ENCODE measurements around the gene PC. TPM values are rescaled to one million over a fixed set of nuclear protein-coding genes. Genes with fewer than 3 reads are reported as not detected.
A peak's percentile ranks its signal among the peaks of the same experiment; 100 is the strongest.

Gene PC
- total RNA-seq, 6 donors from 2014 or later, result 5.0 to 49.9 (median 20.9) TPM

DNA sequence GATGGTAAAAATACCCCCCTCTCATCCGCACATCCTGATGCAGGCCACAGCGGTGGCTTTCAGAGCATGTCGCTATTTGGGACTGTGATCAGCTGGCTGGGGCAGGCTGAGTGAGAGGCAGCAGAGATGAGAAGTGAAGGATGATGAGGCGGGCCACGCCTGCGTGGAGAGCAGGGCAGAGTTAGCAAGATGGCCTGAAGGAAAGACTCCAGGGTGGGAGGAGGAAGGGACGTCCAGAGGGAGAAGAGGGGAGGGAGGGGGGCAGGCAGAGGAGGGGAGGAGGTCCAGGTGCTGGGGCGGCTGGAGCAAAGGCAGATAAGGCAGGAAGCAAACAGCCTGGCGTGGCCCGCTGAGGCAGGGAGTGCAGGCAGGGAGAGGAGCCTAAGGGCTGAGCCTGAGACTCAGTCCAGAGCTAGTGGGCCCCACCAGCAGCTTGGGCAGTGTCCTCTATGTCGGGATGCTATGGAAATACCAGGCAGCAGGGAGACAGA is 72.2 kb downstream of the PC start:
- Histone ChIP-seq H3K27me3 (no peaks in the 10 kb centered on the region), H3K9me3 (no peaks in the 10 kb centered on the region), H3K36me3 (no peaks in the 10 kb centered on the region), H3K4me1 (peaks cover 8 to 15% (median 12%) of the 10 kb centered on the region in 4 donors), H3K4me3 (no peak overlapping the region), H3K27ac (no peak overlapping the region)
- ATAC-seq (ENCODE audit: low FRiP score in 2 of 2) (no peak), DNase-seq (no peak)
- TF ChIP-seq, protein P1, sequence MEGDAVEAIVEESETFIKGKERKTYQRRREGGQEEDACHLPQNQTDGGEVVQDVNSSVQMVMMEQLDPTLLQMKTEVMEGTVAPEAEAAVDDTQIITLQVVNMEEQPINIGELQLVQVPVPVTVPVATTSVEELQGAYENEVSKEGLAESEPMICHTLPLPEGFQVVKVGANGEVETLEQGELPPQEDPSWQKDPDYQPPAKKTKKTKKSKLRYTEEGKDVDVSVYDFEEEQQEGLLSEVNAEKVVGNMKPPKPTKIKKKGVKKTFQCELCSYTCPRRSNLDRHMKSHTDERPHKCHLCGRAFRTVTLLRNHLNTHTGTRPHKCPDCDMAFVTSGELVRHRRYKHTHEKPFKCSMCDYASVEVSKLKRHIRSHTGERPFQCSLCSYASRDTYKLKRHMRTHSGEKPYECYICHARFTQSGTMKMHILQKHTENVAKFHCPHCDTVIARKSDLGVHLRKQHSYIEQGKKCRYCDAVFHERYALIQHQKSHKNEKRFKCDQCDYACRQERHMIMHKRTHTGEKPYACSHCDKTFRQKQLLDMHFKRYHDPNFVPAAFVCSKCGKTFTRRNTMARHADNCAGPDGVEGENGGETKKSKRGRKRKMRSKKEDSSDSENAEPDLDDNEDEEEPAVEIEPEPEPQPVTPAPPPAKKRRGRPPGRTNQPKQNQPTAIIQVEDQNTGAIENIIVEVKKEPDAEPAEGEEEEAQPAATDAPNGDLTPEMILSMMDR (IDR thresholded peaks at IDR 0.05), result no peak
- TF ChIP-seq POLR2A (IDR thresholded peaks at IDR 0.05) (no peak), EP300 (IDR thresholded peaks at IDR 0.05) (no peak), POLR2AphosphoS5 (IDR thresholded peaks at IDR 0.05) (no peak)
- 79 to 85% methylated on average over 11 of the region's 11 CpGs for WGBS, 2 donors

DNA sequence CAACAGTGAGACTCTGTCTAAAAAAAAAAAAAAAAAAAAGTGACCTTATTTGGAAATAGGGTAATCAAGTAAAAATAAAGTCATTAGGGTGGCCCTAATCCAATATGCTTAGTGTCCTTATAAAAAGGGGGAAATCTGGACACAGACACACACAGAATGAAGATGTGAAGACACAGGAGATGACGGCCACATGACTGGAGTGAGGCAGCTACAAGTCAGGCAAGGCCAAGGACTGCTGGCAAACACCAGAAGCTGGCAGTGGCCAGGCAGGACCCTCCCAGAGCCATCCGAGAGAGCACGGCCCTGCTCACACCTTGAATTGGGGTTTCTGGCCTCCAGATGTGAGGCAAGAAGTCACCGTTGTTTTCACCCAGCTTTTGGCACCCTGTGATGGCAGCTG is 72.7 kb downstream of the PC start:
- H3K9me3 ChIP-seq, result no peaks in the 10 kb centered on the region

DNA sequence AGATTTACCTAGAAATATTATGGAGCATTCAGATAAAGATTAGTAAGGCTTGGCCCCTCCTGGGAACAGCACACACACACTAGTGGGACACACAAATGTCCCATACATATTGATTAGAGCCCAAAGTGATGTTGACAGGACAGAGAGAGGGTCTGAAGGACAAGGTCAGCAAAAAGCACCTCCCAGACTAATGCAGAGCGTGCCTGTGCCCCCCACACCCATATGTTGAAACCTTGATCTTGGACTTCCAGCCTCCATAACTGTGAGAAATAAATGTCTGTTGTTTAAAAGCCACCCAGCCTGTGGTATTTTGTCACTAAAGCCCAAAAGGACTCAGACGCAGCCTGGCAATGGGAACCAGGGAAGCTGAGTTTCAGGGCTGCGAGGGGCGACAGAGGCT is 73.7 kb downstream of the PC start:
- no peak for DNase-seq
- TF ChIP-seq, protein P1 (IDR thresholded peaks at IDR 0.05), result no peak
- no peak for TF ChIP-seq POLR2AphosphoS5 (IDR thresholded peaks at IDR 0.05)
- TF ChIP-seq POLR2A (IDR thresholded peaks at IDR 0.05), result no peak
- no peak for TF ChIP-seq EP300 (IDR thresholded peaks at IDR 0.05)
- Histone ChIP-seq H3K27ac (no peak overlapping the region), H3K27me3 (no peaks in the 10 kb centered on the region), H3K4me3 (no peak overlapping the region), H3K36me3 (no peaks in the 10 kb centered on the region), H3K9me3 (no peaks in the 10 kb centered on the region), H3K4me1 (peaks cover 11 to 23% (median 16%) of the 10 kb centered on the region in 4 donors)
- WGBS, 2 donors, result 95 to 100% methylated on average over 4 of the region's 4 CpGs
- no peak for ATAC-seq (ENCODE audit: low FRiP score in 2 of 2)

More for the DNA sequence above, 72.7 kb downstream of the PC start:
- ATAC-seq (ENCODE audit: low FRiP score in 2 of 2), result no peak
- H3K4me3 ChIP-seq, result no peak overlapping the region
- 93 to 95% methylated on average over 4 of the region's 4 CpGs for WGBS, 2 donors
- TF ChIP-seq POLR2AphosphoS5 (IDR thresholded peaks at IDR 0.05) (no peak), EP300 (IDR thresholded peaks at IDR 0.05) (no peak), POLR2A (IDR thresholded peaks at IDR 0.05) (no peak)
- TF ChIP-seq, protein P1 (IDR thresholded peaks at IDR 0.05), result no peak
- H3K27ac ChIP-seq, result no peak overlapping the region
- H3K4me1 ChIP-seq, result peaks cover 10 to 20% (median 14%) of the 10 kb centered on the region in 4 donors
- no peaks in the 10 kb centered on the region for H3K27me3 ChIP-seq
- DNase-seq, result no peak
- no peaks in the 10 kb centered on the region for H3K36me3 ChIP-seq

DNA sequence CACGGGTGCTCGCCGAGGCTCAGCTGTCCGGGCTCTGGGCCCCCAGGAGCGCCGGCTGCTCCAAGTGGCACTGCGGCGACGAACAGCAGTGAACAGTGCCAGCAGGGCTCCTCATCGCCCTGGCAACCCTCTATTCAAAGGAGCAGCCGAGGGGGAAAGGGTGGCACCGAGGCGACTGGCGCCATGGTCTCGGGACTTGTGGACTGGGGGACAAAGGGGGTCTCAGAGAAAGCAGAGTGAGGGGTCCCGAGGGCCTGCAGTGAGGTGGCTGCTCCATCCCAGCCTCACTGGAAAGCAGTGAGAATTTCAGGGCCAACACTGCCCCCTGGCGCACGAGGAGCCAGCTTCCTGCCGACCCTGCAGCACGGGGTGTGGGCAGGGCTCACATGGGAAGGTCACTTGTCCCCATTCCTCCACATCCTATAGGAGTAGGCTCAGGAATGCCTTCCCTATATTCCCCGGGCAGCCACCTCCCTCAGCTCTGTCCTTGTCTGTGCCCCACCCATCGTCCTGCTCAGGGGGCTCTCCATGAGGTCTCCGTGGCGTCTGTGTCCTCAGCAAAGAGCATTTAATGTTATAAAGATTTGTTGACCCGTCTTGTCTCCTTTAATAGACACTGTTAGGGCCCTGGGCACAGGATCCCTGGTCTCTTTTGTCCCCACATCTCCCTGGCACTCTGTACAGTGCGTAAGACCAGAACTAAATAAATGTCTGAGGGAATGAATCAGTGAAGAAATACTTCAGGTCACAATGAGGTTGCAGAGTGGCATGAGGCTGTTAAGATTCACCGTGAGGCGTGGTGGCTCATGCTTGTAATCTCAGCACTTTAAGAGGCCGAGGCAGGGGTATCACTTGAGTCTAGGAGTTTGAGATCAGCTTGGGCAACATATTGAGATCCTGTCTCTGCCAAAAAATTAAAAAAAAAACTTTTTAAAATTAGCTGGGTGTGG is 74.9 kb downstream of the PC start:
- Histone ChIP-seq H3K4me1 (peaks cover 11 to 29% (median 16%) of the 10 kb centered on the region in 4 donors), H3K9me3 (no peaks in the 10 kb centered on the region), H3K27me3 (no peaks in the 10 kb centered on the region), H3K4me3 (peak overlapping the region in 3 of 4 donors; percentile 4 to 36 (median 28)), H3K27ac (peak overlapping the region in 1 of 4 donors; percentile 17), H3K36me3 (no peaks in the 10 kb centered on the region)
- WGBS, 2 donors, result 41 to 50% methylated on average over 24 to 27 of the region's 29 CpGs
- peak; percentile 68 to 76 for ATAC-seq (ENCODE audit: low FRiP score in 2 of 2)
- no peak for TF ChIP-seq POLR2A (IDR thresholded peaks at IDR 0.05)
- TF ChIP-seq, protein P1 (IDR thresholded peaks at IDR 0.05), result peak; percentile 57 to 85 (median 80)
- peak; percentile 65 to 83 for DNase-seq
